Activated B cell treated with CpG ODN at 0.5 μM for 24 hours (primary cell): ENCODE results near the gene DGCR2. TPM values are rescaled to one million over a fixed set of nuclear protein-coding genes. Genes with fewer than 3 reads are reported as not detected.

Experiments
- ATAC-seq: fragments of 200-7000 bp; cut with Tn5 transposase; one replicate; pipeline ENCODE4 v1.10.0; 2021; ENCODE audit warnings: low read depth, mild to moderate bottlenecking, moderate library complexity
- CTCF ChIA-PET: fragments of 350-600 bp; sonication (Branson Sonifier 250); formaldehyde crosslinking; loops from one replicate; lab custom pipeline; 2021; ENCODE audit warnings: antibody characterized with exemption; lab: Charles Lee
- POLR2A ChIA-PET: fragments of 350-600 bp; sonication (Branson Sonifier 250); formaldehyde crosslinking; loops from one replicate; lab custom pipeline; 2021; ENCODE audit warnings: antibody characterized with exemption; lab: Charles Lee
- DNase-seq: peaks from one replicate; pipeline ENCODE4 v3.0.0; 2022
- H3K27ac Mint-ChIP-seq: one replicate; pipeline ENCODE4 v1.8.0; 2020; ENCODE audit warnings: mixed read lengths
- H3K27me3 Mint-ChIP-seq: one replicate; pipeline ENCODE4 v1.8.0; 2021; ENCODE audit warnings: mixed read lengths
- H3K36me3 Mint-ChIP-seq: one replicate; pipeline ENCODE4 v1.8.0; 2021; ENCODE audit warnings: low read depth, mixed read lengths
- H3K4me1 Mint-ChIP-seq: one replicate; pipeline ENCODE4 v1.8.0; 2021; ENCODE audit warnings: mixed read lengths
- H3K4me3 Mint-ChIP-seq: one replicate; pipeline ENCODE4 v1.8.0; 2020; ENCODE audit warnings: mild to moderate bottlenecking, mixed read lengths
- H3K9me3 Mint-ChIP-seq: one replicate; pipeline ENCODE4 v1.8.0; 2020; ENCODE audit warnings: mixed read lengths
- CTCF ChIP-seq: fragments of 200-600 bp; IDR thresholded peaks from one replicate; pipeline ENCODE4 v1.8.0; 2022; ENCODE audit warnings: antibody characterized with exemption, mild to moderate bottlenecking
- intact Hi-C: fragments of 100-400 bp; cut with micrococcal nuclease; formaldehyde crosslinking; loops from one replicate; pipeline ENCODE4 v1.15.1; 2024
- total RNA-seq: library from RNA; stranded (reverse); gene quantifications from 2 replicates; pipeline ENCODE4 v1.2.3, GENCODE V29; 2022

The DGCR2 gene
- total RNA-seq, 1 donor from 2014 or later, result 33.2 TPM

GRCh38 chr22:19113429-19113828 is 8.8 kb downstream of the DGCR2 start:
- H3K4me3 Mint-ChIP-seq, result no peak overlapping the region
- H3K9me3 Mint-ChIP-seq, result no peaks in the 10 kb centered on the region
- TF ChIP-seq CTCF, result no peak
- intact Hi-C loops, result no loop called here
- DNase-seq (no peak), ATAC-seq (no peak)
- H3K27me3 Mint-ChIP-seq, result no peaks in the 10 kb centered on the region
- ChIA-PET POLR2A (interaction anchor here (0.6 kb wide), 1 partner anchor 69 kb away, joined by 5 read pairs; no protein-coding TSS in a partner anchor), CTCF (no interaction called here)
- H3K36me3 Mint-ChIP-seq, result peaks cover 20% of the 10 kb centered on the region
- H3K4me1 Mint-ChIP-seq, result peaks cover 77% of the 10 kb centered on the region
- no peak overlapping the region for H3K27ac Mint-ChIP-seq

GRCh38 chr22:19111584-19111983 is 10.6 kb downstream of the DGCR2 start:
- H3K27me3 Mint-ChIP-seq, result no peaks in the 10 kb centered on the region
- peaks cover 19% of the 10 kb centered on the region for H3K36me3 Mint-ChIP-seq
- peaks cover 72% of the 10 kb centered on the region for H3K4me1 Mint-ChIP-seq
- intact Hi-C loops, result no loop called here
- ChIA-PET POLR2A (interaction anchor here (0.7 kb wide), 1 partner anchor 26 kb away, joined by 3 read pairs; no protein-coding TSS in a partner anchor), CTCF (no interaction called here)
- ATAC-seq (no peak), DNase-seq (no peak)
- no peak for TF ChIP-seq CTCF
- no peaks in the 10 kb centered on the region for H3K9me3 Mint-ChIP-seq
- H3K4me3 Mint-ChIP-seq, result no peak overlapping the region
- peak overlapping the region; percentile 31 for H3K27ac Mint-ChIP-seq

GRCh38 chr22:19111140-19111539 is 11.1 kb downstream of the DGCR2 start:
- Mint-ChIP-seq H3K36me3 (peaks cover 16% of the 10 kb centered on the region), H3K27me3 (no peaks in the 10 kb centered on the region), H3K27ac (peak overlapping the region; percentile 31), H3K4me3 (no peak overlapping the region), H3K4me1 (peaks cover 72% of the 10 kb centered on the region), H3K9me3 (no peaks in the 10 kb centered on the region)
- ATAC-seq (no peak), DNase-seq (no peak)
- intact Hi-C loops, result no loop called here
- ChIA-PET CTCF (interaction anchor here (0.8 kb wide), 1 partner anchor 11 kb away, joined by 3 read pairs; the partner anchor contains the start of gene DGCR2), POLR2A (interaction anchor here (0.7 to 1.1 kb wide), 3 partner anchors 8 to 26 kb away, joined by 3 to 5 read pairs (median 3); partner anchors contain the start of gene DGCR2)
- no peak for TF ChIP-seq CTCF

GRCh38 chr22:19110646-19111045 is 11.6 kb downstream of the DGCR2 start:
- CTCF ChIA-PET, result interaction anchor here (0.8 kb wide), 2 partner anchors 12 to 34 kb away, joined by 3 read pairs; partner anchors contain the start of genes DGCR2 and ESS2
- no peak for TF ChIP-seq CTCF
- POLR2A ChIA-PET, result interaction anchor here (0.6 to 1.1 kb wide), 3 partner anchors 8 to 365 kb away, joined by 3 to 5 read pairs (median 4); partner anchors contain the start of gene DGCR2

GRCh38 chr22:19110064-19110458 is 12.2 kb downstream of the DGCR2 start:
- H3K9me3 Mint-ChIP-seq, result no peaks in the 10 kb centered on the region
- DNase-seq, result no peak

More at GRCh38 chr22:19110646-19111045, 11.6 kb downstream of the DGCR2 start:
- Mint-ChIP-seq H3K27ac (peak overlapping the region; percentile 31), H3K9me3 (no peaks in the 10 kb centered on the region), H3K4me1 (peaks cover 72% of the 10 kb centered on the region), H3K27me3 (no peaks in the 10 kb centered on the region), H3K4me3 (no peak overlapping the region), H3K36me3 (peaks cover 12% of the 10 kb centered on the region)
- ATAC-seq (no peak), DNase-seq (no peak)
- intact Hi-C loops, result no loop called here

More at GRCh38 chr22:19110064-19110458, 12.2 kb downstream of the DGCR2 start:
- H3K4me1 Mint-ChIP-seq, result peaks cover 66% of the 10 kb centered on the region
- intact Hi-C loops, result no loop called here
- peak overlapping the region; percentile 67 for H3K4me3 Mint-ChIP-seq
- H3K36me3 Mint-ChIP-seq, result peaks cover 7% of the 10 kb centered on the region
- no peak for ATAC-seq
- peak overlapping the region; percentile 85 for H3K27ac Mint-ChIP-seq
- H3K27me3 Mint-ChIP-seq, result no peaks in the 10 kb centered on the region
- ChIA-PET POLR2A (interaction anchor here (0.6 to 1.1 kb wide), 3 partner anchors 9 to 366 kb away, joined by 3 to 5 read pairs (median 4); partner anchors contain the start of gene DGCR2), CTCF (interaction anchor here (0.8 kb wide), 1 partner anchor 35 kb away, joined by 3 read pairs; the partner anchor contains the start of gene ESS2)
- no peak for TF ChIP-seq CTCF
